Measurements from ENCODE around the gene PKD1. TPM values are rescaled to one million over a fixed set of nuclear protein-coding genes. Genes with fewer than 3 reads are reported as not detected.
A peak's percentile ranks its signal among the peaks of the same experiment; 100 is the strongest.

Gene PKD1
- total and polyA plus RNA-seq, 3 experiments from 2014 or later: 9.9 to 66.2 (median 58.9) TPM

DNA sequence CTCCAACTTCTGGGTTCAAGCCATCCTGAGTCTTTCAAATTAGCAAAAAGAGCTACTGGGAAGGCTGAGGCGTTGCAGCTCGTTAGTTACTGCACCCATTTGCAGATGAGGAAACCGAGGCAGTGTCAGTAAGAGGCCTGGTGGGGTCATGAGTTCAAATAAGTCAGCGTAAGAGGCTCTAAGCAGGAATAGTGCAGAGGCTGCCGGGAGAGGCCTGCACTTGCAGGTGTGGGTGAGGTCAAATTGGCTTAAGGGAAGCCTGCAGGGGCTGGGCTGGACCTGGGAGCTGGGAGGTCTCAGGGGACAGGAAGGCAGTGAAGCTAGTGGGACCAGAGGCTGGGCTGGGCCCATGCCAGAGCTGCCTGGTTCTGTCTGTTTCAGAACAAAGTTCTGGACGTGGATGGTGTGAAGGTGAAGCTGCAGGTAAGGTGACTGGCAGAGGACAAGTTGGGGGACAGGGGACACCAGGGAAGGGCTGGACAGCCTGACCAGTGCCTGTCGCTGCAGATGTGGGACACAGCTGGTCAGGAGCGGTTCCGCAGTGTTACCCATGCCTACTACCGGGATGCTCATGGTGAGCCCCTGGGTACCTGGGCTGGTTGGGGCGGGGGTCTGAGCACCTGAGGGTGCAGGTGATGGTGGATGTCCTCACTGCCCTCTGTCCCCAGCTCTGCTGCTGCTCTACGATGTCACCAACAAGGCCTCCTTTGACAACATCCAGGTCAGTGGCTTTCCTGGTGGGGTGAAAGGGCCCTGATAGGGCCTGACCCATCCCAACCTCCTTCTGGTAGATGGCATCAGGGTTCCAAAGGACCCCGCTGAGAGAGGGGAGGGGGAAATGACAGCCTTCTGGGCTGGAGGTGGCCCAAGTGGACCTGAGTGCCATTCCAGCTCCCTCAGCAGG lies 15.7 kb upstream of the PKD1 start:
- peaks cover 63% of the 10 kb centered on the region for H3K4me1 ChIP-seq (ENCODE audit: insufficient read depth, low read length)
- no peaks in the 10 kb centered on the region for H3K27me3 ChIP-seq (ENCODE audit: insufficient read depth, low read length, poor library complexity, severe bottlenecking)
- peaks cover 31 to 58% (median 39%) of the 10 kb centered on the region in 3 donors for H3K4me1 Mint-ChIP-seq
- no peak overlapping the region for H3K4me3 ChIP-seq (ENCODE audit: low read length)
- no peaks in the 10 kb centered on the region for H3K9me3 Mint-ChIP-seq
- ChIA-PET POLR2A (interaction anchor here (2.6 kb wide), 1 partner anchor 11 kb away, joined by 5 read pairs; no protein-coding TSS in a partner anchor), CTCF (interaction anchor here (1.2 to 5.4 kb wide), 4 partner anchors 11 to 147 kb away, joined by 3 to 48 read pairs (median 14); no protein-coding TSS in a partner anchor)
- H3K9me3 ChIP-seq (ENCODE audit: low read length): no peaks in the 10 kb centered on the region
- H3K27me3 Mint-ChIP-seq: peaks cover 0 to 10% of the 10 kb centered on the region in 2 donors
- H3K27ac ChIP-seq (ENCODE audit: low read depth, low read length): peak overlapping the region; percentile 38
- no peak for DNase-seq
- H3K36me3 ChIP-seq (ENCODE audit: insufficient read depth, low read length): peaks cover 5% of the 10 kb centered on the region
- H3K27ac Mint-ChIP-seq: peak overlapping the region in 1 of 8 donors; percentile 47
- peak overlapping the region in 5 of 7 donors; percentile 20 to 68 (median 61) for H3K4me3 Mint-ChIP-seq
- peaks cover 0 to 22% (median 0%) of the 10 kb centered on the region in 3 donors for H3K36me3 Mint-ChIP-seq

- peak overlapping the region in 2 of 7 donors; percentile 48 to 61 for H3K4me3 Mint-ChIP-seq
- peaks cover 0 to 20% (median 0%) of the 10 kb centered on the region in 3 donors for H3K36me3 Mint-ChIP-seq
- H3K9me3 Mint-ChIP-seq: no peaks in the 10 kb centered on the region
- no peaks in the 10 kb centered on the region for H3K9me3 ChIP-seq (ENCODE audit: low read length)
- H3K27ac Mint-ChIP-seq: no peak overlapping the region
- H3K4me3 ChIP-seq (ENCODE audit: low read length): no peak overlapping the region
- CTCF ChIA-PET: interaction anchor here (1.5 to 5.4 kb wide), 3 partner anchors 10 to 128 kb away, joined by 3 to 48 read pairs (median 5); no protein-coding TSS in a partner anchor
- H3K36me3 ChIP-seq (ENCODE audit: insufficient read depth, low read length): peaks cover 5% of the 10 kb centered on the region
- POLR2A ChIA-PET: interaction anchor here (2.6 kb wide), 1 partner anchor 10 kb away, joined by 5 read pairs; no protein-coding TSS in a partner anchor
- peaks cover 28 to 52% (median 34%) of the 10 kb centered on the region in 3 donors for H3K4me1 Mint-ChIP-seq
- peaks cover 60% of the 10 kb centered on the region for H3K4me1 ChIP-seq (ENCODE audit: insufficient read depth, low read length)
- DNase-seq: no peak
- H3K27me3 ChIP-seq (ENCODE audit: insufficient read depth, low read length, poor library complexity, severe bottlenecking): no peaks in the 10 kb centered on the region
- H3K27ac ChIP-seq (ENCODE audit: low read depth, low read length): peak overlapping the region; percentile 38
- H3K27me3 Mint-ChIP-seq: peaks cover 0 to 10% of the 10 kb centered on the region in 2 donors
These were observed 14.9 kb upstream of the PKD1 start for GRCh38 chr16:2150418-2151187.

DNA sequence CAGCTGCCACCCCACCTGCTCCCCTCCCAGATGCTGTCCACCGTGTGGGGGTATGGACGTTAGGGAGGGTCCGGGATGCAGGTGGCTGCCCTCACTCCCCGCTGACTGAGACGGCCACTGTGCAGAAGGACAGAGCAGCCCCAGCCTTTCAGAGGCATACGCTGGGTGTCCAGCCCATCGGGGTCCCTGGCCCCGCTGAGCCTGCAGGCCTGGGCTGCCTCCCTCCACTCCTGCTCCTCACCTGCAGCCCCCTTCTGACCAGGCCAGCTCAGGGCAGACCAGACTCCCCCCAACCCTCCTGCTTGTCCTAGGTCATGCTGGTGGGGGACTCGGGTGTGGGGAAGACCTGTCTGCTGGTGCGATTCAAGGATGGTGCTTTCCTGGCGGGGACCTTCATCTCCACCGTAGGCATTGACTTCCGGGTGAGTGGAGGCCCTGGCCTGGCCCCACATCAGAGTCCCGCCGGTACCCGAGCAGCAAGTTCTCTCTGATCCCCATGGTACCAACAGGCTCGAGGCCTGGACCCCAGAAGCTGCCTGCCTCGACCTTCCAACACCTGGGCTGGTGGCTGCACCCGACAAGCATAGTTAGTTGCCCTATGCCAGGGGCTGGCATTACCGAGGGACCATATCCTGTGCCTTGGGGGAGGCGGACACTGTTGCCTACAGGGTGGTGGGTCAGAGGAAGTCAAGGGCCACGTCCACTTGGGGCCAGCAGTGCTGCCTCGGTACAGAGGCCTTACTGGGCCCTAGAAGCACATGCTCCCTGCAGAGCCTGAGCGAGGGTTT lies 14.1 kb upstream of the PKD1 start:
- DNase-seq: no peak
- Histone ChIP-seq H3K4me3 (ENCODE audit: low read length) (no peak overlapping the region), H3K27ac (ENCODE audit: low read depth, low read length) (no peak overlapping the region), H3K4me1 (ENCODE audit: insufficient read depth, low read length) (peaks cover 59% of the 10 kb centered on the region), H3K36me3 (ENCODE audit: insufficient read depth, low read length) (peaks cover 5% of the 10 kb centered on the region), H3K27me3 (ENCODE audit: insufficient read depth, low read length, poor library complexity, severe bottlenecking) (no peaks in the 10 kb centered on the region), H3K9me3 (ENCODE audit: low read length) (no peaks in the 10 kb centered on the region)
- no peaks in the 10 kb centered on the region for H3K9me3 Mint-ChIP-seq
- POLR2A ChIA-PET: no interaction called here
- peaks cover 0 to 6% of the 10 kb centered on the region in 2 donors for H3K27me3 Mint-ChIP-seq
- peaks cover 23 to 45% (median 29%) of the 10 kb centered on the region in 3 donors for H3K4me1 Mint-ChIP-seq
- CTCF ChIA-PET: interaction anchor here (1.0 to 1.6 kb wide), 4 partner anchors 10 to 127 kb away, joined by 3 to 5 read pairs (median 4); no protein-coding TSS in a partner anchor
- H3K27ac Mint-ChIP-seq: no peak overlapping the region
- peaks cover 0 to 16% (median 0%) of the 10 kb centered on the region in 3 donors for H3K36me3 Mint-ChIP-seq
- peak overlapping the region in 5 of 7 donors; percentile 38 to 76 (median 44) for H3K4me3 Mint-ChIP-seq

- H3K9me3 Mint-ChIP-seq: no peaks in the 10 kb centered on the region
- H3K27me3 Mint-ChIP-seq: peaks cover 0 to 2% of the 10 kb centered on the region in 2 donors
- Histone ChIP-seq H3K4me1 (ENCODE audit: insufficient read depth, low read length) (peaks cover 51% of the 10 kb centered on the region), H3K9me3 (ENCODE audit: low read length) (no peaks in the 10 kb centered on the region), H3K27me3 (ENCODE audit: insufficient read depth, low read length, poor library complexity, severe bottlenecking) (no peaks in the 10 kb centered on the region), H3K36me3 (ENCODE audit: insufficient read depth, low read length) (peaks cover 5% of the 10 kb centered on the region), H3K27ac (ENCODE audit: low read depth, low read length) (no peak overlapping the region), H3K4me3 (ENCODE audit: low read length) (no peak overlapping the region)
- ChIA-PET POLR2A (interaction anchor here (0.7 kb wide), 1 partner anchor 124 kb away, joined by 6 read pairs; no protein-coding TSS in a partner anchor), CTCF (interaction anchor here (1.0 to 3.9 kb wide), 4 partner anchors 9 to 145 kb away, joined by 4 to 13 read pairs (median 5); no protein-coding TSS in a partner anchor)
- peaks cover 0 to 12% (median 0%) of the 10 kb centered on the region in 3 donors for H3K36me3 Mint-ChIP-seq
- peak overlapping the region in 5 of 7 donors; percentile 44 to 59 (median 49) for H3K4me3 Mint-ChIP-seq
- DNase-seq: peak in 1 of 5 donors; percentile 21
- H3K4me1 Mint-ChIP-seq: peaks cover 14 to 36% (median 20%) of the 10 kb centered on the region in 3 donors
- H3K27ac Mint-ChIP-seq: no peak overlapping the region
These were observed 13.3 kb upstream of the PKD1 start for GRCh38 chr16:2148714-2149629.

GRCh38 chr16:2147981-2148671 lies 12.4 kb upstream of the PKD1 start, which contains the start of gene RAB26:
RAB26 (plus strand) TSS chr16:2148625; CDS start chr16:2148784, 159 bp downstream.
- peak; percentile 47 to 73 (median 57) for DNase-seq
- H3K36me3 Mint-ChIP-seq: peaks cover 0 to 8% (median 0%) of the 10 kb centered on the region in 3 donors
- H3K27me3 Mint-ChIP-seq: peaks cover 0 to 2% of the 10 kb centered on the region in 2 donors
- H3K4me3 ChIP-seq (ENCODE audit: low read length): no peak within 1 kb of the TSS
- peaks cover 7 to 28% (median 12%) of the 10 kb centered on the region in 3 donors for H3K4me1 Mint-ChIP-seq
- ChIA-PET POLR2A (no interaction called here), CTCF (interaction anchor here (1.0 to 3.9 kb wide), 3 partner anchors 27 to 145 kb away, joined by 4 to 13 read pairs (median 4); no protein-coding TSS in a partner anchor)
- no peak within 1 kb of the TSS for H3K27ac Mint-ChIP-seq
- H3K9me3 Mint-ChIP-seq: no peaks in the 10 kb centered on the region
- H3K27ac ChIP-seq (ENCODE audit: low read depth, low read length): no peak within 1 kb of the TSS
- no peaks in the 10 kb centered on the region for H3K27me3 ChIP-seq (ENCODE audit: insufficient read depth, low read length, poor library complexity, severe bottlenecking)
- H3K4me1 ChIP-seq (ENCODE audit: insufficient read depth, low read length): peaks cover 43% of the 10 kb centered on the region
- H3K9me3 ChIP-seq (ENCODE audit: low read length): no peaks in the 10 kb centered on the region
- H3K4me3 Mint-ChIP-seq: peak within 1 kb of the TSS in 6 of 7 donors; percentile 44 to 59 (median 48)
- H3K36me3 ChIP-seq (ENCODE audit: insufficient read depth, low read length): peaks cover 5% of the 10 kb centered on the region

DNA sequence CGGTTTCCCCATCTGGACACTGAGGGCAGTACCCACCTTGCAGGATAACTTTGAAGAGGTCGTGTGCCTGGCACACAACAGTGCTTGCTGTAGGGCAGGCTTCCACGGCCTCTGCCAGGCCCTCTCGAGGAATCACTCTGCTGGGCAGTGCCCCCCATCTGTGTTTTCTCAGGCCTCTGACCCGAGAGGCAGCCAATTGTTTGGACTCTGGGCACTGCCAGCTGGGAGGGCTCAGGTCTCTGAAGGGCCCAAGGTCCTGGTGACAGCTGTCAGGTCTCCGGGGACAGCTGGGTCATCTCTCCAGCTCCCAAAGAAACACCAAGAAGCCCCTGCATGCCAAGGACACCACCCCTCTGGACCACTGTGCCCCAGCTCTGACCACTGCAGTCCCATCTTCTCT lies 11.7 kb upstream of the PKD1 start:
- Mint-ChIP-seq H3K9me3 (no peaks in the 10 kb centered on the region), H3K27ac (no peak overlapping the region), H3K27me3 (peaks cover 0 to 2% of the 10 kb centered on the region in 2 donors), H3K36me3 (peaks cover 0 to 8% (median 0%) of the 10 kb centered on the region in 3 donors), H3K4me3 (peak overlapping the region in 3 of 7 donors; percentile 29 to 71 (median 51)), H3K4me1 (peaks cover 7 to 22% (median 11%) of the 10 kb centered on the region in 3 donors)
- no peak overlapping the region for H3K27ac ChIP-seq (ENCODE audit: low read depth, low read length)
- ChIA-PET POLR2A (interaction anchor here (1.2 kb wide), 1 partner anchor 8 kb away, joined by 3 read pairs; the partner anchor contains the start of gene TRAF7), CTCF (interaction anchor here (1.2 to 3.9 kb wide), 3 partner anchors 123 to 144 kb away, joined by 3 to 13 read pairs (median 4); partner anchors contain the start of gene NPW)
- no peak for DNase-seq
- H3K4me1 ChIP-seq (ENCODE audit: insufficient read depth, low read length): peaks cover 36% of the 10 kb centered on the region
- H3K4me3 ChIP-seq (ENCODE audit: low read length): no peak overlapping the region
- no peaks in the 10 kb centered on the region for H3K9me3 ChIP-seq (ENCODE audit: low read length)
- H3K36me3 ChIP-seq (ENCODE audit: insufficient read depth, low read length): peaks cover 5% of the 10 kb centered on the region
- H3K27me3 ChIP-seq (ENCODE audit: insufficient read depth, low read length, poor library complexity, severe bottlenecking): no peaks in the 10 kb centered on the region
